Skin of body (tissue), 2 donors: Measurements from ENCODE around the gene IBA57. TPM values are rescaled to one million over a fixed set of nuclear protein-coding genes. Genes with fewer than 3 reads are reported as not detected.
"Not testable (repeated sequence)": the region's sequence is repeated elsewhere in the genome, so short reads cannot be mapped to it uniquely, and the experiment has no call there.

Experiments
- DNase-seq: peaks from one replicate; lab custom pipeline; 2025; lab: John Stamatoyannopoulos, UW
- total RNA-seq: library from RNA; depleted of rRNA; stranded (reverse); fragments of >200 nt; gene quantifications from one replicate; pipeline ENCODE4 v1.2.3, GENCODE V29; 2014

IBA57 gene
- total RNA-seq, 1 donor from 2014 or later, result 5.0 TPM

- no peak for DNase-seq
These were observed 7.3 kb downstream of the IBA57 start for GRCh38 chr1:228172591-228173527.

- DNase-seq, result not testable (repeated sequence)
These were observed 8.2 kb downstream of the IBA57 start for GRCh38 chr1:228173528-228174481.

- DNase-seq, result no peak
These were observed 9.1 kb downstream of the IBA57 start for GRCh38 chr1:228174482-228175315.

GRCh38 chr1:228175316-228176023 lies 9.9 kb downstream of the IBA57 start:
- DNase-seq, result no peak

GRCh38 chr1:228176024-228176395 lies 10.4 kb downstream of the IBA57 start:
- no peak for DNase-seq

- no peak for DNase-seq
These were observed 11.0 kb downstream of the IBA57 start for GRCh38 chr1:228176461-228177182.

GRCh38 chr1:228177183-228177475 lies 11.5 kb downstream of the IBA57 start:
- DNase-seq, result no peak

GRCh38 chr1:228177721-228178710 lies 12.4 kb downstream of the IBA57 start:
- no peak for DNase-seq

- no peak for DNase-seq
These were observed 13.4 kb downstream of the IBA57 start for GRCh38 chr1:228178737-228179684.

GRCh38 chr1:228180271-228180958 lies 14.8 kb downstream of the IBA57 start:
- no peak for DNase-seq

GRCh38 chr1:228180959-228181644 lies 15.5 kb downstream of the IBA57 start:
- no peak for DNase-seq

- no peak for DNase-seq
These were observed 16.0 kb downstream of the IBA57 start for GRCh38 chr1:228181645-228182034.

GRCh38 chr1:228182296-228183030 lies 16.9 kb downstream of the IBA57 start:
- no peak for DNase-seq

- DNase-seq, result no peak
These were observed 18.5 kb downstream of the IBA57 start for GRCh38 chr1:228184152-228184551.

- no peak for DNase-seq
These were observed 20.0 kb downstream of the IBA57 start for GRCh38 chr1:228185641-228185965.

- not testable (repeated sequence) for DNase-seq
These were observed 22.6 kb downstream of the IBA57 start for GRCh38 chr1:228188249-228188648.
